ENCODE results near the gene ANKS6. TPM values are rescaled to one million over a fixed set of nuclear protein-coding genes. Genes with fewer than 3 reads are reported as not detected.

ANKS6 gene
- total and polyA plus RNA-seq, 2 donors: 5.6 to 11.6 TPM

DNA sequence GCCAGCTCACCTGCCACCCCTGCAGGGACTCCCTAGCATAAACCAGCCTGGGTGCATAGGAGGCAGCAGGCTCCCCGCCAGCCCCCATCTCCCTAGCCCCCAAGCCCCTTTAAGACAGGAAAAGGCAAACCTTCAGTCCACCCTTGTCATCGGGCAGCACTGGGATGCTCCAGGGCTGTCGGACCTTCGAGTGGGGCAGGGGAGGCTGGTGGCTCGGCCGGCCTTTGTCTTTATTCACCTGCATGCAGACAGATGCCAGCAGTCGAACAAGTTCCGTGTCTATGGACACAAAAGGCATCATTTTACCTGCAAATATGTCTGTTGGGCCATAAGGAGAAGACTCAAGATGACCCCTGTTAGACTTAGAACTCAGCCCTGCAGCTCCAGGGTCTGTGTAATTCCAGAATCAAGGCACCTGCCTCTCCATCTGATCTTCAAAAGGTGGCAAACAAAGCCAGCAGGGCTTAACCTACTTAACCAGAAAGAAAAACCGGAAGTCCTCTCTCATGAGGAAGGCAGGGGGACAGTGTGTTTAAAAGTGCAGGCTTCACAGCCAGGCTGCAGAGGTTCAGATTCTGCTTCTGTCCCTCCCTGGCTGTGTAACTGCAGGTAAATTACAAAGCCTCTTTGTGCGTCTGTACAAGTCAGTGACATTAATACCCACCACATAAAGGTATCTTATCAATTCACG lies 16.2 kb downstream of the ANKS6 start:
- DNase-seq (ENCODE audit: low read depth in 6 of 9, low spot score in 9 of 9): no peak
- Histone ChIP-seq H3K27ac (ENCODE audit: low read depth in 1 of 2, low read length in 1 of 2) (no peak overlapping the region), H3K4me1 (ENCODE audit: control insufficient read depth in 2 of 2, insufficient read depth in 2 of 2, low read length in 2 of 2) (no peaks in the 10 kb centered on the region), H3K27me3 (ENCODE audit: control insufficient read depth in 2 of 2, insufficient read depth in 1 of 2, low read length in 1 of 2) (no peaks in the 10 kb centered on the region), H3K36me3 (ENCODE audit: control insufficient read depth in 2 of 2, insufficient read depth in 2 of 2, low read length in 1 of 2) (no peaks in the 10 kb centered on the region), H3K4me3 (ENCODE audit: low read length in 2 of 2) (no peak overlapping the region), H3K9me3 (ENCODE audit: control insufficient read depth in 2 of 2, insufficient read depth in 1 of 2, low read length in 1 of 2) (no peaks in the 10 kb centered on the region)
- 98% methylated on average over 11 of the region's 11 CpGs for WGBS

DNA sequence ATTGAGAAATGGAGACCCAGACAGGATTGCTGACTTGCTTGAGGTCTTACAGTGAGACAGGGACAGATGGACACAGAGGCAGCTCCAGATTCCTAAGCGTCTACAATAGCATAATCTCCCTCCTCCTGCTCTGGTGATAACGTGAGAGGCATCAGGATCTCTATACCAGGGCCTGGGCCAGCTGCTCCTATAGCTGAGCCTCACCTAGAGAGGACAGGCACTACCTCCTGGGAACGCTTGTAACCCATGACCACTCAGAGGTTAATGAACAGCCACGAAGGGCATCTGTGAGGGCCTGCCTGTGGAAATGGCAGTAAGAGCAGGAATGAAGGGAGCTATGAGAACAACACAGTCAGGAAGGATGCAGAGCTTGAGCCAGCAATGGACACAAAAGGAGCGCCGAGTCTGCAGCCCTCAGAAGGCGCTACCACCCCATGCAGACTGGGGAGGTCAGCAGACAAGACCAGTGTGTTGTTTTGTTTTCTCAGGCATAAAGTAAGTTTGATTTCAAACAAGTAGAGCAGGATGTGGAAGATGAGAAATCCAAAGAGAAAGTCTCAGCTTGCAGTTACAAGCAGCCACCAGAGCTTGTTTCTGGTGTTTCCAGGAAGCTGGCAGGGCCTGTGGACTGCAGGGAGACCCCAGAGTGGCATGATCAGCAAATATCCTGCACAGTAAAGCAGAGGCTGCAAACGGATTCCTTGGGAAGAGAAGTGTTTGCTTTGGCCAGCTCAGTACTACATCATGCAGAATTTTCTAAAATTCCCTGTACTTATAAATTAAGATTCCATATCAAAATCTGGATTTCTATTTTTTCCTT lies 17.4 kb downstream of the ANKS6 start:
- DNase-seq (ENCODE audit: low read depth in 6 of 9, low spot score in 9 of 9): no peak
- Histone ChIP-seq H3K4me1 (ENCODE audit: control insufficient read depth in 2 of 2, insufficient read depth in 2 of 2, low read length in 2 of 2) (no peaks in the 10 kb centered on the region), H3K27me3 (ENCODE audit: control insufficient read depth in 2 of 2, insufficient read depth in 1 of 2, low read length in 1 of 2) (no peaks in the 10 kb centered on the region), H3K27ac (ENCODE audit: low read depth in 1 of 2, low read length in 1 of 2) (no peak overlapping the region), H3K4me3 (ENCODE audit: low read length in 2 of 2) (no peak overlapping the region), H3K9me3 (ENCODE audit: control insufficient read depth in 2 of 2, insufficient read depth in 1 of 2, low read length in 1 of 2) (no peaks in the 10 kb centered on the region), H3K36me3 (ENCODE audit: control insufficient read depth in 2 of 2, insufficient read depth in 2 of 2, low read length in 1 of 2) (no peaks in the 10 kb centered on the region)
- 95% methylated on average over 8 of the region's 8 CpGs for WGBS

DNA sequence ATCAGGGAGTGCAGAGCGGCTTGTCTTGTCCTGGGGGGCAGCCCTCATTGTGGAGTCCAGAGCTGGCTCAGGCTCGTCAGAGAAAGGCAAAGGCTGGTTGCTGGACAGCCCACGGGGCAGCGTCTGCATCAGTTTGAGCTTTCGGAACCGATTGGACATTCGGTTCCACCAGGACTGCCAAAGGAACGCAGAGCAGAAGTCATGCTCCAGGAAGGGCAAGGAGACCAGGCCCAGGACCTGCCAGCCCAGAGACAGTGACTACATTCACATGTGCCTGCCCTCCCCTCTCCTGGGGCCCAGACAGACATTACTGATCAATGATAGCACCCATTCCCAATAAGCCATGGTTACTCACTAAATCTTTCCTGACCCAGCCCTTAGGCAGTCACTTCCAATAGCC lies 18.1 kb downstream of the ANKS6 start:
- Histone ChIP-seq H3K27ac (ENCODE audit: low read depth in 1 of 2, low read length in 1 of 2) (no peak overlapping the region), H3K27me3 (ENCODE audit: control insufficient read depth in 2 of 2, insufficient read depth in 1 of 2, low read length in 1 of 2) (no peaks in the 10 kb centered on the region), H3K4me3 (ENCODE audit: low read length in 2 of 2) (no peak overlapping the region), H3K9me3 (ENCODE audit: control insufficient read depth in 2 of 2, insufficient read depth in 1 of 2, low read length in 1 of 2) (no peaks in the 10 kb centered on the region), H3K36me3 (ENCODE audit: control insufficient read depth in 2 of 2, insufficient read depth in 2 of 2, low read length in 1 of 2) (peaks cover under 1 to 2% of the 10 kb centered on the region in 2 donors), H3K4me1 (ENCODE audit: control insufficient read depth in 2 of 2, insufficient read depth in 2 of 2, low read length in 2 of 2) (no peaks in the 10 kb centered on the region)
- WGBS: 97% methylated on average over 8 of the region's 8 CpGs
- DNase-seq (ENCODE audit: low read depth in 6 of 9, low spot score in 9 of 9): no peak

DNA sequence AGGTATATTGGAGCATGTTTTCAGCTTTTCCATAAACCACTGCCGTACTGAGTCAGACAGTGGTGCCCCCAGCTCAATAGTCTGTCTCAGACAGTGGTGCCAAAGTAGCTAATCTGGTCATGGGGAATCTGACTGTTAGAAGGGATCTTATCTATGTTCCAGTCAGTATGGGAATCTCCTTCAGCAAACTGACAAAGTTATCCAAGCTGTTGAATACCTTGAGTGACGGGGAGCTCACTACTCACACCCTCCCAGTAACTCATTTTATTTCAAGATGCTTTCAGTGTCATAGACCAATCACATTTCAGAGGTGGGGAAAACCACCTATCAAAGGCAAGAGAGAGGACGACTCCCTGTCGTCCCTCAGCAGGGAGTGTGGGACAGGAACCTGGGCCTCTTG lies 18.7 kb downstream of the ANKS6 start:
- Histone ChIP-seq H3K36me3 (ENCODE audit: control insufficient read depth in 2 of 2, insufficient read depth in 2 of 2, low read length in 1 of 2) (peaks cover 3 to 4% of the 10 kb centered on the region in 2 donors), H3K4me1 (ENCODE audit: control insufficient read depth in 2 of 2, insufficient read depth in 2 of 2, low read length in 2 of 2) (no peaks in the 10 kb centered on the region), H3K4me3 (ENCODE audit: low read length in 2 of 2) (no peak overlapping the region), H3K9me3 (ENCODE audit: control insufficient read depth in 2 of 2, insufficient read depth in 1 of 2, low read length in 1 of 2) (no peaks in the 10 kb centered on the region), H3K27me3 (ENCODE audit: control insufficient read depth in 2 of 2, insufficient read depth in 1 of 2, low read length in 1 of 2) (no peaks in the 10 kb centered on the region), H3K27ac (ENCODE audit: low read depth in 1 of 2, low read length in 1 of 2) (no peak overlapping the region)
- over 99% methylated on average over 4 of the region's 4 CpGs for WGBS
- DNase-seq (ENCODE audit: low read depth in 6 of 9, low spot score in 9 of 9): no peak

DNA sequence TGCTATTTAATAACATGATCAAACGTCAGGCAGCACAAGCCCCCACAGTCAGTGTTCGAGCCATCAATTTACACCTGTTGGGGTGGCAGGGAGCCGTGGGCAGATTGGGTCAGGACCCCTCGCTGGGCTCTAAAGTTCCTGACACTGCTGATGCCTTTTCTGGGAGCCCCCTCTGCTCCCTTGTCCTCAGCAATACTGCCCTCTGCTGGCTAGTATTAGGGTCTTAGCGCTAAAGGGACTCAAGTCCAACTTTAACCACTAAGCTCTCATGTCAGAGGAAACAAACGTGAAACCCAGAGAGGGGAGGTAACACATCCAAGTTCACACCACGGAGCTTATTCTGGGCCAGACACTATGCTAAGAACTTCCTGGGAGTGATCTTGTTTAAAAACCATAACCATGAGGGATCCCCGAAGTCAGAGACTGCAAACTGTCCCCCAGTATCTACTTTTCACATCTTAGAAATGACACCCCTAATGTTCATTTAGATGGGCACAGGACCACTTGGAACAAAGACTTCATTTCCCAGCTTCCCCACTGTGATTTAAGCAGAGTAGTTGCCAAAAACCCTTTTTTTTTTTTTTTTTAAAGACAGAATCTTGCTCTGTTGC lies 20.4 kb downstream of the ANKS6 start:
- WGBS: 55% methylated on average over 8 of the region's 8 CpGs
- peaks cover 3 to 6% of the 10 kb centered on the region in 2 donors for H3K36me3 ChIP-seq (ENCODE audit: control insufficient read depth in 2 of 2, insufficient read depth in 2 of 2, low read length in 1 of 2)
- no peak overlapping the region for H3K4me3 ChIP-seq (ENCODE audit: low read length in 2 of 2)
- no peaks in the 10 kb centered on the region for H3K9me3 ChIP-seq (ENCODE audit: control insufficient read depth in 2 of 2, insufficient read depth in 1 of 2, low read length in 1 of 2)
- no peaks in the 10 kb centered on the region for H3K4me1 ChIP-seq (ENCODE audit: control insufficient read depth in 2 of 2, insufficient read depth in 2 of 2, low read length in 2 of 2)
- H3K27ac ChIP-seq (ENCODE audit: low read depth in 1 of 2, low read length in 1 of 2): no peak overlapping the region
- no peaks in the 10 kb centered on the region for H3K27me3 ChIP-seq (ENCODE audit: control insufficient read depth in 2 of 2, insufficient read depth in 1 of 2, low read length in 1 of 2)
- peak in 6 of 9 donors; percentile 27 to 70 (median 49) for DNase-seq (ENCODE audit: low read depth in 6 of 9, low spot score in 9 of 9)

DNA sequence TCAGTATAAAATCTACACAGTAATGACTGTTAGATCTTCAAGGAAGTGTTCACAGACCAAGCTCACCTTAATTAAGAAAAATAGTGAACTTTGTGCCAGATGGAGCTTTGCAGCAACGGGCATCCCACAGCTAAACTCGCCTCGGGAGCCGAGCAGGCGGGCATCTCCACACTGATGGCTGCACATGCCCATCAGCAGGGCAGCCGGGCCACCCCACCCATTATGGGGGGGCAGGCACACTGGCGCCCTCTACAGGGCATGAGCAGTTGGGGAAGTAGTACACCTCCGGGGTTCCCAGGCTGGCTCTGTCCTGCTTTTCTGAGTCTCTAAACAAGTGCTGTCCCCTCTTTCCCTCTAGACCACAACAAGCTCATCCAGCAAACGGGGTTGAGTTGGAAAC lies 21.6 kb downstream of the ANKS6 start:
- WGBS: 95% methylated on average over 9 of the region's 9 CpGs
- Histone ChIP-seq H3K36me3 (ENCODE audit: control insufficient read depth in 2 of 2, insufficient read depth in 2 of 2, low read length in 1 of 2) (peaks cover 3 to 7% of the 10 kb centered on the region in 2 donors), H3K4me3 (ENCODE audit: low read length in 2 of 2) (no peak overlapping the region), H3K4me1 (ENCODE audit: control insufficient read depth in 2 of 2, insufficient read depth in 2 of 2, low read length in 2 of 2) (no peaks in the 10 kb centered on the region), H3K27ac (ENCODE audit: low read depth in 1 of 2, low read length in 1 of 2) (no peak overlapping the region), H3K9me3 (ENCODE audit: control insufficient read depth in 2 of 2, insufficient read depth in 1 of 2, low read length in 1 of 2) (no peaks in the 10 kb centered on the region), H3K27me3 (ENCODE audit: control insufficient read depth in 2 of 2, insufficient read depth in 1 of 2, low read length in 1 of 2) (no peaks in the 10 kb centered on the region)
- DNase-seq (ENCODE audit: low read depth in 6 of 9, low spot score in 9 of 9): no peak

DNA sequence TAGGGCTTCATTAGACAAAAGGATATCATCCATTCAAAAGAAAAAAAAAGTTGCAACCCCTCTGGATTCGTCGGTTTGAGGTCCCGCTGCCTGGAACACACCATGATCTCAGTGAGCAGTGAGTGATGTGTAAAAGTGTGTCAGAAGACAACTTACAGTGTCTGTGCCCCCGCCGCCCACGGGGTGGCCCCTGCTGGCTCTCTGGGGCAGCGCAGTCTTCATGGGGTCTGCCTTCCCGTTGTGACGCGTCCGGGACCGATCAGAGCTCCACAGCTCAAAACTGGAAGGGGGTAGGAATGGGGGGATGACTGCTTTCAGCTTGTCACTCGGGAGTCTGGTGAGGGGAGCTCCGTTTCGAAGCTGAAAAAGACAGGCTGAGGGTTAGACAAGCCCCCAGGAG lies 22.6 kb downstream of the ANKS6 start:
- 98% methylated on average over 15 of the region's 15 CpGs for WGBS
- peaks cover 3 to 7% of the 10 kb centered on the region in 2 donors for H3K36me3 ChIP-seq (ENCODE audit: control insufficient read depth in 2 of 2, insufficient read depth in 2 of 2, low read length in 1 of 2)
- H3K4me3 ChIP-seq (ENCODE audit: low read length in 2 of 2): no peak overlapping the region
- DNase-seq (ENCODE audit: low read depth in 6 of 9, low spot score in 9 of 9): no peak
- no peaks in the 10 kb centered on the region for H3K4me1 ChIP-seq (ENCODE audit: control insufficient read depth in 2 of 2, insufficient read depth in 2 of 2, low read length in 2 of 2)
- no peaks in the 10 kb centered on the region for H3K27me3 ChIP-seq (ENCODE audit: control insufficient read depth in 2 of 2, insufficient read depth in 1 of 2, low read length in 1 of 2)
- H3K27ac ChIP-seq (ENCODE audit: low read depth in 1 of 2, low read length in 1 of 2): no peak overlapping the region
- no peaks in the 10 kb centered on the region for H3K9me3 ChIP-seq (ENCODE audit: control insufficient read depth in 2 of 2, insufficient read depth in 1 of 2, low read length in 1 of 2)

DNA sequence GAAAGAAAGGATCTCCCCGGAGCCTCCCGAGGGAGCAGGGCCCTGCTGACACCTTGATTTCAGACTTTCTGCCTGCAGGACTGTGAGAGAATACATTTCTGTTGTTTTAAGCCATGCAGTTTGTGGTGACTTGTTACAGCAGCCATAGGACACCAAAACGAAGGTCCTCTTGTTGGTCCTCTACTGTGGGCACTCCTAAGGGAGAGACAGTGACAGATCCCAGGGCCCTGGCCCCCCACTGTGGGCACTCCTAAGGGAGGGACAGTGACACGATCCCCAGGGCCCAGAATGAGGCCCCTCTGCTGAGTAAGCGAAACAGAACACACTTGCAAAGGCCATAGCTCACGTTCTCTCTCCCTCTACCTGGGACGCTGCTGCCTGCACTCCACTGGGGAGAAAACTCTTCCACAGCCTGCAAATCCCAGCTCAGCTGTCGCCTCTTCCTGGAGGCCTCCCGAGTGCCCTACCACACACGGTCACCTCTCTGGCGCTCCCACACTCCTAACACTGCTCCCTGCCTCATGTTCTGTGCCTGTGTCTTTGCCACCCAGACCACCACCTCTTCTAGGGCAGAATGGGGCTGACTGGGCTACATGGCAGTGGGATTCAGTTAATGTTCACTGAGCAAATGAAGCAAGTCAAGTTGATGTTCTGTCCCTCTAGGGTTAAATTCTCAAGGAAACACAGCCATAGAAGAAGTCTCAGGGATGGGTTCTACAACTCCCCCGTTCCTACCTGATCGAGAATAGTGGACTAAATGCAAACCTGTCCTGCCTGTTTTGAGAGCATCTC lies 23.8 kb downstream of the ANKS6 start:
- no peaks in the 10 kb centered on the region for H3K9me3 ChIP-seq (ENCODE audit: control insufficient read depth in 2 of 2, insufficient read depth in 1 of 2, low read length in 1 of 2)

More for the DNA sequence above, 23.8 kb downstream of the ANKS6 start:
- Histone ChIP-seq H3K4me3 (ENCODE audit: low read length in 2 of 2) (no peak overlapping the region), H3K36me3 (ENCODE audit: control insufficient read depth in 2 of 2, insufficient read depth in 2 of 2, low read length in 1 of 2) (peaks cover 3 to 11% of the 10 kb centered on the region in 2 donors), H3K27ac (ENCODE audit: low read depth in 1 of 2, low read length in 1 of 2) (no peak overlapping the region), H3K4me1 (ENCODE audit: control insufficient read depth in 2 of 2, insufficient read depth in 2 of 2, low read length in 2 of 2) (no peaks in the 10 kb centered on the region), H3K27me3 (ENCODE audit: control insufficient read depth in 2 of 2, insufficient read depth in 1 of 2, low read length in 1 of 2) (no peaks in the 10 kb centered on the region)
- WGBS: 96% methylated on average over 13 of the region's 13 CpGs
- no peak for DNase-seq (ENCODE audit: low read depth in 6 of 9, low spot score in 9 of 9)

Measured in thymus (tissue), 11 donors.